ENCODE measurements around the gene RIN3. TPM values are rescaled to one million over a fixed set of nuclear protein-coding genes. Genes with fewer than 3 reads are reported as not detected.

The RIN3 gene
- total RNA-seq, 4 donors from 2014 or later, result 4.7 to 7.9 (median 6.6) TPM

- H3K4me3 ChIP-seq (replicated peaks in 1 of 3), result no peak overlapping the region
- no peak for TF ChIP-seq CTCF (IDR thresholded peaks at IDR 0.05)
- TF ChIP-seq POLR2A (IDR thresholded peaks at IDR 0.05), result no peak
- no peaks in the 10 kb centered on the region for H3K9me3 ChIP-seq
- peak in 1 of 2 donors; percentile 10 for DNase-seq
- H3K27me3 ChIP-seq, result no peaks in the 10 kb centered on the region
- peak overlapping the region in 2 of 3 donors; percentile 55 to 56 for H3K27ac ChIP-seq
- intact Hi-C loops (cut with DNase I), result no loop called here
- H3K36me3 ChIP-seq, result no peaks in the 10 kb centered on the region
- 38 to 64% methylated on average over 7 of the region's 7 CpGs for WGBS, 2 donors
- H3K4me1 ChIP-seq, result peaks cover 0 to 8% of the 10 kb centered on the region in 2 donors
Observed at GRCh38 chr14:92549859-92550230, 36.3 kb downstream of the RIN3 start.

- no peaks in the 10 kb centered on the region for H3K9me3 ChIP-seq
- 89 to 90% methylated on average over 13 of the region's 13 CpGs for WGBS, 2 donors
- no peak overlapping the region for H3K4me3 ChIP-seq (replicated peaks in 1 of 3)
- no peaks in the 10 kb centered on the region for H3K27me3 ChIP-seq
- no peak for DNase-seq
- no peak overlapping the region for H3K27ac ChIP-seq
- H3K4me1 ChIP-seq, result peaks cover 0 to 8% of the 10 kb centered on the region in 2 donors
- H3K36me3 ChIP-seq, result no peaks in the 10 kb centered on the region
- intact Hi-C loops (cut with DNase I), result no loop called here
- TF ChIP-seq CTCF (IDR thresholded peaks at IDR 0.05), result peak in 1 of 6 experiments; percentile 10
- no peak for TF ChIP-seq POLR2A (IDR thresholded peaks at IDR 0.05)
Observed at GRCh38 chr14:92551044-92551841, 37.7 kb downstream of the RIN3 start.

GRCh38 chr14:92552066-92552465, 38.5 kb downstream of the RIN3 start:
- H3K4me1 ChIP-seq, result peaks cover 0 to 8% of the 10 kb centered on the region in 2 donors

GRCh38 chr14:92553438-92553837, 39.9 kb downstream of the RIN3 start:
- intact Hi-C loops (cut with DNase I), result no loop called here
- Histone ChIP-seq H3K4me1 (peaks cover 0 to 8% of the 10 kb centered on the region in 2 donors), H3K9me3 (no peaks in the 10 kb centered on the region), H3K27ac (no peak overlapping the region), H3K36me3 (no peaks in the 10 kb centered on the region), H3K27me3 (no peaks in the 10 kb centered on the region), H3K4me3 (replicated peaks in 1 of 3) (no peak overlapping the region)
- WGBS, 2 donors, result 50 to 54% methylated on average over 6 to 10 of the region's 10 CpGs
- no peak for DNase-seq
- TF ChIP-seq POLR2A (IDR thresholded peaks at IDR 0.05), result no peak
- no peak for TF ChIP-seq CTCF (IDR thresholded peaks at IDR 0.05)

More at GRCh38 chr14:92552066-92552465, 38.5 kb downstream of the RIN3 start:
- Histone ChIP-seq H3K36me3 (no peaks in the 10 kb centered on the region), H3K4me3 (replicated peaks in 1 of 3) (no peak overlapping the region), H3K27me3 (no peaks in the 10 kb centered on the region), H3K27ac (no peak overlapping the region), H3K9me3 (no peaks in the 10 kb centered on the region)
- intact Hi-C loops (cut with DNase I), result no loop called here
- 66 to 75% methylated on average over 4 of the region's 4 CpGs for WGBS, 2 donors
- DNase-seq, result no peak
- no peak for TF ChIP-seq POLR2A (IDR thresholded peaks at IDR 0.05)

- Histone ChIP-seq H3K27me3 (no peaks in the 10 kb centered on the region), H3K36me3 (no peaks in the 10 kb centered on the region), H3K9me3 (no peaks in the 10 kb centered on the region), H3K4me3 (replicated peaks in 1 of 3) (no peak overlapping the region), H3K27ac (no peak overlapping the region), H3K4me1 (no peaks in the 10 kb centered on the region)
- intact Hi-C loops (cut with DNase I), result no loop called here
- TF ChIP-seq CTCF (IDR thresholded peaks at IDR 0.05) (no peak), POLR2A (IDR thresholded peaks at IDR 0.05) (no peak)
- no peak for DNase-seq
- WGBS, 2 donors, result 80 to 81% methylated on average over 13 of the region's 13 CpGs
Observed at GRCh38 chr14:92555465-92556111, 42.0 kb downstream of the RIN3 start.
